ENCODE results near the gene PIK3IP1.

PIK3IP1 gene

DNA sequence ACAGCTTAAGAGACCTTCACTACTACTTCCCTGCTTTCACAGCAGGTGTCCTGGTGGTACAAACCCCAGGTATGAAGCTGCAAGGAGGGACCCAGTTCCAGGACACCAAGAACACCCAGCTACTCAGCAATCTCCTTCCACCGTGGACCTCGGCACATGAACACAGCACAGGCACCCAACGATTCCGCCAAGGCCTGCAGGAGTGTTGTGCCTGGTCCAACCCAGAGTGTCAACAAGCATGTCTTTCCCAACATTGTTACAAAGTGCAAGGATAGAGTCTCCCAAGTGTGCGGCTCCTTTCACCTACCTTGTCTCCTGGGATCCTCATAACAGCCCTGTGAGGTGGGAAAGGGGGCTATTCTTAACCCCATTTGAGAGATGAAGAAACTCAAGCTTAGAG, 42.0 kb upstream of the PIK3IP1 start:
- no peak overlapping the region for H3K4me2 ChIP-seq (ENCODE audit: low read length)
- H3K9me3 ChIP-seq (ENCODE audit: control insufficient read depth, insufficient read depth, low read length): no peaks in the 10 kb centered on the region
- no peaks in the 10 kb centered on the region for H3K27me3 ChIP-seq (ENCODE audit: control insufficient read depth, low read length)
- TF ChIP-seq EZH2phosphoT487 (IDR thresholded peaks at IDR 0.05; ENCODE audit: borderline replicate concordance, low read length) (no peak), CTCF (IDR thresholded peaks at IDR 0.05; ENCODE audit: low read depth, low read length, poor library complexity, severe bottlenecking) (no peak)
- no peak overlapping the region for H3K27ac ChIP-seq (ENCODE audit: low read depth, low read length)
- no peaks in the 10 kb centered on the region; the same call in 1 of the 2 replicates for H3F3A ChIP-seq (ENCODE audit: control insufficient read depth, insufficient read depth)
- no peaks in the 10 kb centered on the region for H3K9me2 ChIP-seq (replicated peaks; ENCODE audit: control insufficient read depth, low read length)
- H3K36me3 ChIP-seq (ENCODE audit: control insufficient read depth, low read length): peaks cover 92% of the 10 kb centered on the region
- H3K4me3 ChIP-seq (ENCODE audit: low read length): no peak overlapping the region
- no peaks in the 10 kb centered on the region for H3K4me1 ChIP-seq (ENCODE audit: control insufficient read depth, low read length)
- H4K20me1 ChIP-seq (ENCODE audit: control insufficient read depth, insufficient read depth, low read depth, low read length): no peaks in the 10 kb centered on the region; the same call in 1 of the 2 replicates
- H3K79me2 ChIP-seq (ENCODE audit: control insufficient read depth, low read length): peaks cover 73% of the 10 kb centered on the region

- no peaks in the 10 kb centered on the region for H3K9me2 ChIP-seq (replicated peaks; ENCODE audit: control insufficient read depth, low read length)
- TF ChIP-seq CTCF (IDR thresholded peaks at IDR 0.05; ENCODE audit: low read depth, low read length, poor library complexity, severe bottlenecking) (no peak), EZH2phosphoT487 (IDR thresholded peaks at IDR 0.05; ENCODE audit: borderline replicate concordance, low read length) (no peak)
- no peaks in the 10 kb centered on the region; the same call in 1 of the 2 replicates for H4K20me1 ChIP-seq (ENCODE audit: control insufficient read depth, insufficient read depth, low read depth, low read length)
- no peaks in the 10 kb centered on the region for H3K4me1 ChIP-seq (ENCODE audit: control insufficient read depth, low read length)
- H3K27me3 ChIP-seq (ENCODE audit: control insufficient read depth, low read length): no peaks in the 10 kb centered on the region
- peaks cover 92% of the 10 kb centered on the region for H3K36me3 ChIP-seq (ENCODE audit: control insufficient read depth, low read length)
- H3K27ac ChIP-seq (ENCODE audit: low read depth, low read length): no peak overlapping the region
- no peak overlapping the region for H3K4me3 ChIP-seq (ENCODE audit: low read length)
- H3K79me2 ChIP-seq (ENCODE audit: control insufficient read depth, low read length): peaks cover 66% of the 10 kb centered on the region
- H3K9me3 ChIP-seq (ENCODE audit: control insufficient read depth, insufficient read depth, low read length): no peaks in the 10 kb centered on the region
- no peak overlapping the region for H3K4me2 ChIP-seq (ENCODE audit: low read length)
- no peaks in the 10 kb centered on the region; the same call in 1 of the 2 replicates for H3F3A ChIP-seq (ENCODE audit: control insufficient read depth, insufficient read depth)
Observed at GRCh38 chr22:31333641-31334040, 41.4 kb upstream of the PIK3IP1 start.

DNA sequence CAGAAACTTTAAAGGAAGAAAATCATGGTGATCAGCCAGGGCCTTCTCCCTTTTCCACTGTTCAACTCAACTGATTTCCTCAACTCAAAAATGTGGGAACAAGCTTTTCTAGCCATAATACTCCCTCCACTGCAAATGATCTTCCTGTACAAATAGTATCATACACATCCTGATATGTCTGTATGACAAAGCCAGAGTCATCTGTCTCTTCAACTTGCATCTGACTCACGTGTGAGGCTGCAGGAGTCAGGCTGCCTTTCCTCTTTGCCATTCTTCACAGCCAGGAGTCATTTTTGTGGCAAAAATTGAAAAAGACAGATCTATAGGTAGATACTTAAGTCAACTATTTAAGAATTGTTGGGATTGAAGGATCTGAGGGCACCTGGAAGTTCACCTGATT, 40.6 kb upstream of the PIK3IP1 start:
- no peaks in the 10 kb centered on the region; the same call in 1 of the 2 replicates for H4K20me1 ChIP-seq (ENCODE audit: control insufficient read depth, insufficient read depth, low read depth, low read length)

More for the DNA sequence above, 40.6 kb upstream of the PIK3IP1 start:
- H3K4me2 ChIP-seq (ENCODE audit: low read length): no peak overlapping the region
- H3K27me3 ChIP-seq (ENCODE audit: control insufficient read depth, low read length): no peaks in the 10 kb centered on the region
- peaks cover 58% of the 10 kb centered on the region for H3K79me2 ChIP-seq (ENCODE audit: control insufficient read depth, low read length)
- H3K27ac ChIP-seq (ENCODE audit: low read depth, low read length): no peak overlapping the region
- TF ChIP-seq EZH2phosphoT487 (IDR thresholded peaks at IDR 0.05; ENCODE audit: borderline replicate concordance, low read length) (no peak), CTCF (IDR thresholded peaks at IDR 0.05; ENCODE audit: low read depth, low read length, poor library complexity, severe bottlenecking) (no peak)
- no peaks in the 10 kb centered on the region for H3K9me3 ChIP-seq (ENCODE audit: control insufficient read depth, insufficient read depth, low read length)
- no peaks in the 10 kb centered on the region; the same call in 1 of the 2 replicates for H3F3A ChIP-seq (ENCODE audit: control insufficient read depth, insufficient read depth)
- peaks cover 93% of the 10 kb centered on the region for H3K36me3 ChIP-seq (ENCODE audit: control insufficient read depth, low read length)
- H3K4me3 ChIP-seq (ENCODE audit: low read length): no peak overlapping the region
- no peaks in the 10 kb centered on the region for H3K9me2 ChIP-seq (replicated peaks; ENCODE audit: control insufficient read depth, low read length)
- H3K4me1 ChIP-seq (ENCODE audit: control insufficient read depth, low read length): no peaks in the 10 kb centered on the region
